Measurements from ENCODE around the gene CAMTA1. TPM values are rescaled to one million over a fixed set of nuclear protein-coding genes. Genes with fewer than 3 reads are reported as not detected.
"Not testable (repeated sequence)": the region's sequence is repeated elsewhere in the genome, so short reads cannot be mapped to it uniquely, and the experiment has no call there.

Gene CAMTA1
- total RNA-seq, 1 experiment from 2014 or later, result 69.0 TPM

GRCh38 chr1:7705048-7705907, 920.0 kb downstream of the CAMTA1 start:
- no peak for DNase-seq (ENCODE audit: low read depth)

DNA sequence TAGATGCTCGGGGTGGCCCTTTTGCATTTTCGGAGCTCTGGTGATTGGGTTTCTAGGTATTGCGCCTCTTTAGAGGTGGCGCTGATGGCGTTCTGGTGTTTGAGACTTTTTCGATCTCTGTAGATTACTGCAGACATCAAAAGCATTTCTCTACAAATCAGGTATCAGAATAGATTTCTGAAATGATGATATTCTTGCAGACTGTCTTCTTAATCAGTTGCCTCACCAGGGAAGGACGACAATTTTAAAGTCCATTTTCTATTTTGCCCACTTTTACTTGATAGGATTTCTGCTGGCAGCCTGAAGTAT, 920.6 kb downstream of the CAMTA1 start:
- DNase-seq (ENCODE audit: low read depth), result no peak

GRCh38 chr1:7707527-7707926, 922.3 kb downstream of the CAMTA1 start:
- peak; percentile 25 for DNase-seq (ENCODE audit: low read depth)

DNA sequence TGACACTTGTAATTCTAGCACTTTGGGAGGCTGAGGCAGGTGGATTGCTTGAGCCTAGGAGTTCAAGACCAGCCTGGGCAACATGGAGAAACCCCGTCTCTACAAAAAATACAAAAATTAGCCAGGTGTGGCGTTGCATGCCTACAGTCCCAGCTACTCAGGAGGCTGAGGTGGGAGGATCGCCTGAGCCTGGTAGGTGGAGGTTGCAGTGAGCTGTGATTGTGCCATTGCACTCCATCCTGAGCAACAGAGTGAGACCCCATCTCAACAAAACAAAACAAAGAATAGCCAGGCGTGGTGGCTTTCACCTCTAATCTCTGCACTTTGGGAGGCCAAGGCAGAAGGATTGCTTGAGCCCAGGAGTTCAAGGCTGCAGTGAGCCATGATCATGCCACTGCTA, 922.8 kb downstream of the CAMTA1 start:
- DNase-seq (ENCODE audit: low read depth), result not testable (repeated sequence)

DNA sequence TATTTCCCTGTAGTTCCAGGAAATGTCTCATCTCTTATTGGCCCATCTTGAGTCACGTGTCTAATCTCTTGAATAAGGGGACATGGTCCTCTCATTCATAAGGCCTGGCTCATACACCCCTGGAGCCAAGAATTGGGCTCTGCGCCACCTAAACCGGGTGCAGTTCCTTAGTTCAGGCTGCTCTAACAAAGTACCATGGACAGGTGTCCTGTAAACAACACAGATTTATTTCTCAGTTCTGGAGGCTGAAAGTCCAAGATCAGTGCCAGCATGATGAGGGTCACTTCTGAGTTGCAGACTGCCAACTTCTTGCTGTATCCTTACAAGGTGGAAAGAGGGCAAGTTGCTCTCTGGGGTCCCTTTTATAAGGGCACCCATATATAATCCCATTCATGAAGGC, 925.6 kb downstream of the CAMTA1 start:
- no peak for DNase-seq (ENCODE audit: low read depth)

DNA sequence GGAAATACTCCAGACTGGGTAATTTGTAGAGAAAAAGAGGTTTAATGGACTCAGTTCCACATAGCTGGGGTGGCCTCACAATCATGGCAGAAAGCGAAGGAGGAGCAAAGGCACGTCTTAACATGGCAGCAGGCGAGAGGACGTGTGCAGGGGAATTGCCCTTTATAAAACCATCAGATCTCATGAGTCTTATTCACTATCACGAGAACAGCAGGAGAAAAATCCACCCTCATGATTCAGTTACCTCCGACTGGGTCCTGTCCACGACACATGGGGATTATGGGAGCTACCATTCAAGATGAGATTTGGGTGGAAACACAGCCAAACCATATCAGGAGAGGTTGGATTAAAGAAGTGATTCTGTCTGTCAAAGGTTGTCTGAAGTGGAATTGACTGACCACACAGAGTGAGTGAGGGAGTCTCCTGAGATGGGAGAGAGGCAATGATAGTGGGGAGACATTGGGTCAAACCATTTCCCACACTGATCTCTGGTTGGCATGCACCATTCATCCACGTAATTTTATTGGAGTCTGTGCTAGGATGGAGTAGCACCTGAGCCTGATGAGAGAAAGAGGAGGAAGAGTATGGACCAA, 927.6 kb downstream of the CAMTA1 start:
- no peak for DNase-seq (ENCODE audit: low read depth)

DNA sequence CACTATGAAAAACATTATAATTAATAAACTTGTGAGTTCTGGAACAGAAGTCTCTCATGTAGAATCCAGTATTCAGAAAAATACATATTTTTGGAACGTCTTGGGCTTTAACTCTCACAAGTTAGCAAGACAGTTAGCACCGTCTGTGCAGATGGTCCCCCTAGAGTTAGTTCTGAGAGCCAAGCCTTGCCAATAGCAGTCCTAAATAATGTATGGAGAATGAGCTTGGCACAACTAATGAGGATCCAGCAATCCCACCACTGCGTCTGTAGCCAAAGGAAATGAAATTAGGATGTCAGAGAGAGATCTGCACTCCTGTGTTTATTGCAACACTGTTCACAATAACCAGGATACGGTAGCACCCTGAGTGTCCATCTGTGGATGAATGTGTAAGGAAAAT, 931.3 kb downstream of the CAMTA1 start:
- DNase-seq (ENCODE audit: low read depth), result no peak

- DNase-seq (ENCODE audit: low read depth), result no peak
Observed at GRCh38 chr1:7717748-7718368, 932.6 kb downstream of the CAMTA1 start.

DNA sequence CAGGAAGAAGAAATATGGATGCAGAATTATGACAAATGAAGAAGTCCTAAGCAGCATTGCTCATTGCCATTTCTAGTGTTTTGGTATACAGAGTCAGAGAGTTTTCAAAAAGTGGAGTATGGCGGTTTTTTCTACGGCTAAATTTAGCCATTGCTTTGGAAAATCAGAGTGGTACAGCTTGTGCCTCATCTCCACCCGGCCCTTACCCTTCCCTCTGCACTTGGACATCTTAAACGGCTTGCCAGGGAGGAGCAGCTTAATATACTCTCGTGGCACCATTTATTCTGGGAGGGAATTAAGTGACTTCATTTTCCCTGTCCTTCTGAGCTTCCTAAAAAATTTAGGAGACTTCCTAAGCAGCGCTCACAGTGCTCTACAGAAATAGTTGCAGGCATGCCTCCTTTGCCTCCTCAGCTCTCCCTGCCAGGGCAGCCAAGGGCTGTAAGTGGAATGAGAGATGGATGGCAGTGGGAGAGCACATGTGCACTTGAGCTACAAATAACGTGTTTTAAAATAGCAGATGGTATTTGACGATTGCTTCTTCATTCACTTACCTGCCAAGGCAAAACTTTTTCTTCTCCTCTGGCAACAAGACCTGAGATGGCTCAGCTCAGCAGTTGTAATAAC, 934.3 kb downstream of the CAMTA1 start:
- no peak for DNase-seq (ENCODE audit: low read depth)

- DNase-seq (ENCODE audit: low read depth), result no peak
Observed at GRCh38 chr1:7721940-7722669, 936.9 kb downstream of the CAMTA1 start.

GRCh38 chr1:7722670-7723012, 937.4 kb downstream of the CAMTA1 start:
- no peak for DNase-seq (ENCODE audit: low read depth)

- DNase-seq (ENCODE audit: low read depth), result no peak
Observed at GRCh38 chr1:7726623-7727022, 941.4 kb downstream of the CAMTA1 start.

DNA sequence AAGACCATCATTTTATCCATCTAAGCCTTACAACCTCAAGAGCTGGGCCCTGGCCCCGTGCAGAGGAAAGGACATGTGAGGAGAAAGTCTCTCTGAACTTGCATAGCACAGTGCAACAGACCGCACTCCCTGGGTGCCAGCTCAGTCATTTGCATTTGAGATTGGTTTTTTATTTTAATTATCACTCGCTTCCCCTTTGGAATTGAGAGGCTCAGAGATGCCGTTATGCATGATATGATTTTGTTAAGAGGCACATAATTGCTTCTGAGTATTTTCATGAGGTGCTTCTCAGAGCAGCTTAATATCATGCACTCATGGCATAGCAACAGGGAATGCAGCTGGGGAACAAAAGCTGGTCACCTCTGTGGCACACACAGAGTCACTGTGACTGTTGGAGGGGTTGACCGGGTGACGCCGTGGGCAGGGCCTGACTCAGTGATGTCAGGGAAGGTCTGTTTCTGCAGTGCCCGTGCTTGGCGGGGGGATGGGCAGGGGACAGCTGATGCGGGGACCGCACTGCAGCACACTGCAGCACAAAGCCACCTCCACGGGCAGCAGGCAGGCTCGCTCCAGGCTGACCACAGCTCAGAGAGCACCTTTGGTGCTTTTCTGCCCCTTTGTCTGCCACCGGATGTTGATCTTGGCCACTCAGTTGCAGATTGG, 942.7 kb downstream of the CAMTA1 start:
- DNase-seq (ENCODE audit: low read depth), result no peak

- peak; percentile 33 for DNase-seq (ENCODE audit: low read depth)
Observed at GRCh38 chr1:7729761-7730160, 944.5 kb downstream of the CAMTA1 start.

DNA sequence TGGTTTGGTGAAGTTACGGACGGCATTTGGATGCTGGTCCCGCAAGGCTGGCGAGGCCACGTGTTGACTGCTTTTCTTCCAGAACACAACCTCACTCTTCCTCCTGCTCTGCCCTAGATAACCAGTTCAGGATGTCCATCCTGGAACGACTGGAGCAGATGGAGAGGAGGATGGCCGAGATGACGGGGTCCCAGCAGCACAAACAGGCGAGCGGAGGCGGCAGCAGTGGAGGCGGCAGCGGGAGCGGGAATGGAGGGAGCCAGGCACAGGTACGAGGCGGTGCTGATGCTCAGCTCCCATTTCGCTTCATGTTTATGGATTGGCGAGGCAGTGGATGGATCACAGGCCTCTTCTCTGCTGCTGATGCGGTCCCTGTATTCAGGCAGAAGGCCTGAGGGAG, 947.1 kb downstream of the CAMTA1 start:
- DNase-seq (ENCODE audit: low read depth), result no peak

DNA sequence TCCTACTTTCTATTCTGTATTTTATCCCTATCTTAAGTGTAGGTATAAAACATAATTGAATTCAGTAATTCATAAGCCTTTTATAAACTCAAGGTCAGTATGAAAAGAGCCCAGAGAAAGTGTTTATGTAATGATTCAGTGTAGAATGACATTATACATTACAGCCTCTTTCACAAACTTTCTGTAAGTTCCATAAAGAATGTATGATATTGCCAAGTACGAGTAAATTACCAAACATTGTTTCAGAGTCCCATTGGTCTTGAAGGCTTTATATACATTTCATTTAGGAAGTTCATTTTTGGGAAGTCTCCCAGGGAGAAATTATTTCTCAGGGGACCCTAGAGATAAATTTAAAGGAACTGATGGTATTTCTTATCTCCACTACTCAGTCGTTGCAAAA, 948.0 kb downstream of the CAMTA1 start:
- DNase-seq (ENCODE audit: low read depth), result no peak

DNA sequence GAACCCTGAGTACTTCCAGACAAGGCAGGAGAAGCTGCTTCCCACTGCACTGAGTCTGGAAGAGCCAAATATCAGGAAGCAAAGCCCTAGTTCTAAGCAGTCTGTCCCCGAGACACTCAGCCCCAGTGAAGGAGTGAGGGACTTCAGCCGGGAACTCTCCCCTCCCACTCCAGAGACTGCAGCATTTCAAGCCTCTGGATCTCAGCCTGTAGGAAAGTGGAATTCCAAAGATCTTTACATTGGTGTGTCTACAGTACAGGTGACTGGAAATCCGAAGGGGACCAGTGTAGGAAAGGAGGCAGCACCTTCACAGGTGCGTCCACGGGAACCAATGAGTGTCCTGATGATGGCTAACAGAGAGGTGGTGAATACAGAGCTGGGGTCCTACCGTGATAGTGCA, 952.8 kb downstream of the CAMTA1 start:
- no peak for DNase-seq (ENCODE audit: low read depth)

- DNase-seq (ENCODE audit: low read depth), result no peak
Observed at GRCh38 chr1:7743346-7743745, 958.1 kb downstream of the CAMTA1 start.

DNA sequence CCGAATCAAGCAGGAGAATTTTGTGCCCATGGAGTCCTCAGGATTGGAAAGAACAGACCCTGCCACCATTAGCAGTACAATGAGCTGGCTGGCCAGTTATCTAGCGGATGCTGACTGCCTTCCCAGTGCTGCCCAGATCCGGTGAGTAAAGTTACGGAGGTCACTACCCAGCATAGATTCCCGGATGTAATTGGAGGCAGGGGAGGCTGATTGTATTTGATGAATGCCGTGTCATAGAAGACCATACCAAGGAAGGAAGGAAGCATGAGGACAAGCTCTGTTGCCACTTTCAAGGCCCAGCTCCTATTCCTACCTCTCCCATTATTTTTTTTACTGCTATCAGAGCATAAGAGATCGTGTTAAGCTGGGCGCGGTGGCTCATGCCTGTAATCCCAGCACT, 959.6 kb downstream of the CAMTA1 start:
- no peak for DNase-seq (ENCODE audit: low read depth)

DNA sequence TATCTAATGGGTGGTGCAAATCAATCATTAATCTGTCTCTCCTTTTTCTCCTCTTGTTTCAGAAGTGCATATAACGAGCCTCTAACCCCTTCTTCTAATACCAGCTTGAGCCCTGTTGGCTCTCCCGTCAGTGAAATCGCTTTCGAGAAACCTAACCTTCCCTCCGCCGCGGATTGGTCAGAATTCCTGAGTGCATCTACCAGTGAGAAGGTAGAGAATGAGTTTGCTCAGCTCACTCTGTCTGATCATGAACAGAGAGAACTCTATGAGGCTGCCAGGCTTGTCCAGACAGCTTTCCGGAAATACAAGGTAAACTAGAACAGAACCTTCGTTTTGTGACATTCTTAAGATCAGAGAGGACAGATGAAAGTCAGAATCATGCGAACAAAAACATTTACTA, 960.5 kb downstream of the CAMTA1 start:
- no peak for DNase-seq (ENCODE audit: low read depth)

GRCh38 chr1:7747605-7748004, 962.4 kb downstream of the CAMTA1 start:
- DNase-seq (ENCODE audit: low read depth), result no peak

All from LHCN-M2 (cell line).